Natural killer cell (primary cell): ENCODE data around the gene MSI2. TPM values are rescaled to one million over a fixed set of nuclear protein-coding genes. Genes with fewer than 3 reads are reported as not detected.

Experiments
- ATAC-seq, 3 donors: fragments of 150-1000 bp in 2 of 3; fragments of 200-7000 bp in 1 of 3; cut with Tn5 transposase; 1 replicate in 1 of 3; 2 replicates in 2 of 3; pipeline ENCODE4 v1.10.0; 2021; ENCODE audit warnings: mild to moderate bottlenecking in 2 of 3, moderate library complexity in 2 of 3
- DNase-seq, 2 donors: peaks; one replicate each; pipeline versions ENCODE4 v3.0.0 to v3.0.0-alpha.2; 2013 to 2021; ENCODE audit warnings: mixed read lengths in 1 of 2
- H3K27ac ChIP-seq: one replicate; pipeline ENCODE4 v1.5.1; 2013; ENCODE audit warnings: mild to moderate bottlenecking, low read length
- H3K27me3 ChIP-seq: one replicate; pipeline ENCODE4 v1.6.1; 2013; ENCODE audit warnings: low read length; ENCODE audit not compliant: control insufficient read depth, insufficient read depth
- H3K36me3 ChIP-seq: one replicate; pipeline ENCODE4 v1.6.1; 2013; ENCODE audit warnings: low read length; ENCODE audit not compliant: control insufficient read depth, insufficient read depth
- H3K4me1 ChIP-seq: one replicate; pipeline ENCODE4 v1.6.1; 2013; ENCODE audit warnings: low read length; ENCODE audit not compliant: control insufficient read depth, insufficient read depth
- H3K4me3 ChIP-seq: one replicate; pipeline ENCODE4 v1.5.1; 2013; ENCODE audit warnings: low read length
- H3K9me3 ChIP-seq: one replicate; pipeline ENCODE4 v1.6.1; 2013; ENCODE audit warnings: low read length; ENCODE audit not compliant: control insufficient read depth, insufficient read depth
- H3K27ac Mint-ChIP-seq, 2 donors: one replicate each; pipeline ENCODE4 v1.8.0; 2022; ENCODE audit warnings: mild to moderate bottlenecking in 2 of 2, mixed read lengths in 2 of 2, moderate library complexity in 1 of 2
- H3K27me3 Mint-ChIP-seq, 2 donors: one replicate each; pipeline ENCODE4 v1.8.0; 2022; ENCODE audit warnings: low read depth in 2 of 2, mixed read lengths in 2 of 2
- H3K36me3 Mint-ChIP-seq: one replicate; pipeline ENCODE4 v1.8.0; 2022; ENCODE audit warnings: mixed read lengths
- H3K4me1 Mint-ChIP-seq, 2 donors: one replicate each; pipeline ENCODE4 v1.8.0; 2022; ENCODE audit warnings: mixed read lengths in 2 of 2
- H3K4me3 Mint-ChIP-seq: one replicate; pipeline ENCODE4 v1.8.0; 2022; ENCODE audit warnings: mild to moderate bottlenecking, moderate library complexity, mixed read lengths
- H3K9me3 Mint-ChIP-seq, 2 donors: one replicate each; pipeline ENCODE4 v1.8.0; 2022; ENCODE audit warnings: mixed read lengths in 2 of 2
- CTCF ChIP-seq: fragments of 200-600 bp; IDR thresholded peaks from one replicate; pipeline ENCODE4 v1.8.0; 2022; ENCODE audit warnings: antibody characterized with exemption
- WGBS: methylation state at CpG from one replicate; pipeline ENCODE4 v1.1.7; 2013; ENCODE audit warnings: missing lambda C conversion rate; ENCODE audit not compliant: insufficient coverage; 5-methylcytosine and 5-hydroxymethylcytosine counted together
- intact Hi-C: fragments of 100-400 bp; cut with micrococcal nuclease; formaldehyde crosslinking; loops from one replicate; pipeline ENCODE4 v1.14.2; 2022
- total RNA-seq, 4 donors: library from RNA; stranded (reverse); fragments of 120-200 nt in 1 of 4; gene quantifications; one replicate each; pipeline versions ENCODE4 v1.2.3 to v1.2.4, GENCODE V29; 2013 to 2022

The MSI2 gene
- total RNA-seq, 3 donors from 2014 or later (not counting 1 experiment from before 2014, with no cell fraction given), result 95.5 to 145 (median 96.8) TPM

DNA sequence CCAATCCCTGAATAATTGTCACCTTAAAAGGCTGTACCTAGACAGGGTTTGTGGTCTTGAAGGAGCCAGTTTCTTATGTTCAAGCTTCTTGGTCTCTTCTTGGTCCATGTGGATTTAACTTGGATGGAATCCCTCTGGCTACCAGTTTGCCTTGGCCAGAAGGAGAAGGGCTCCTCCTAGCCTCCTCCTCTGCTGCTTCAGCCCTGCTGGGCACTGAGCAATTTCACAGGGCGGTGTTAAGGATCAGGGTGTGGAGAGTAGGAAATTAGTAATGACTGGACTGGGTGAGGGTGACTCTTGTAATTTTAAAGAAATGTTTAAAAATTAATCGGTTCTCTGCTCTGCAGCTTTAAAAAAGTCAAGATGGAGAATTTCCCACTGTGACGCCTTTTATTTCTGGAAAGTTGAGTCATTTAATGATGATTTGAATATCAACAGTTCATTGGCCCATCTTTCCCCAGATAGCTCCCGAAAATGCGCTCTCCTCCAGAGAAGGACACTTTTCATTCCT is 96.4 kb downstream of the MSI2 start:
- ATAC-seq, result no peak
- DNase-seq, result no peak
- Mint-ChIP-seq H3K4me1 (peaks cover 48 to 69% of the 10 kb centered on the region in 2 donors), H3K4me3 (no peak overlapping the region), H3K9me3 (no peaks in the 10 kb centered on the region), H3K27ac (no peak overlapping the region), H3K36me3 (peaks cover 3% of the 10 kb centered on the region), H3K27me3 (no peaks in the 10 kb centered on the region)
- intact Hi-C loops, result no loop called here
- Histone ChIP-seq H3K4me1 (peaks cover 30% of the 10 kb centered on the region), H3K27ac (no peak overlapping the region), H3K9me3 (no peaks in the 10 kb centered on the region), H3K27me3 (no peaks in the 10 kb centered on the region), H3K4me3 (no peak overlapping the region), H3K36me3 (peaks cover 13% of the 10 kb centered on the region)
- 94% methylated on average over 5 of the region's 5 CpGs for WGBS
- TF ChIP-seq CTCF, result no peak

DNA sequence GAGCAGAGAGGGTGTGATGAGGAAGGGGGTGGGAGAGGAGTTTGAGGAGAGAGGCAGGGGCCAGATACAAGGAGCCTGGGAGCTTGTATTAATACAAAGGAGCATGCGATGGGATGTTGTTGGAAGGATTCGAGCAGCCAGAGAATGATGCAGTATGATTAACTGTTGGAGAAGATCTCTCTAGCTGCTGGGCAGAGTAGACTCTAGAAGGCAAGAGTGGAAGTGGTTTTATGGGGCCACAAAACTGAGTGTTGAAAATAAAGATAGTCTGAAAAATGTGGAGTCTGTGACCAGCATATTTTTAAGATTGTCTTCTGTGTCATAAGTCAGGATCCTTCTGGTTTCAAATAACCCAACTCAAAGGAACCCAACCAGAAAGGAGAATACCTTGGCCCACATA is 98.3 kb downstream of the MSI2 start:
- Histone ChIP-seq H3K4me1 (peaks cover 33% of the 10 kb centered on the region), H3K27ac (no peak overlapping the region), H3K27me3 (no peaks in the 10 kb centered on the region), H3K9me3 (no peaks in the 10 kb centered on the region), H3K4me3 (no peak overlapping the region), H3K36me3 (no peaks in the 10 kb centered on the region)
- DNase-seq, result peak in 1 of 2 donors; percentile 8
- H3K4me1 Mint-ChIP-seq, result peaks cover 57 to 68% of the 10 kb centered on the region in 2 donors
- 60% methylated on average over 2 of the region's 2 CpGs for WGBS
- H3K4me3 Mint-ChIP-seq, result no peak overlapping the region
- ATAC-seq, result peak in 2 of 3 donors; percentile 42 to 67
- TF ChIP-seq CTCF, result no peak
- H3K27ac Mint-ChIP-seq, result peak overlapping the region in 1 of 2 donors; percentile 1
- H3K27me3 Mint-ChIP-seq, result no peaks in the 10 kb centered on the region
- intact Hi-C loops, result no loop called here
- H3K9me3 Mint-ChIP-seq, result no peaks in the 10 kb centered on the region
- H3K36me3 Mint-ChIP-seq, result no peaks in the 10 kb centered on the region

DNA sequence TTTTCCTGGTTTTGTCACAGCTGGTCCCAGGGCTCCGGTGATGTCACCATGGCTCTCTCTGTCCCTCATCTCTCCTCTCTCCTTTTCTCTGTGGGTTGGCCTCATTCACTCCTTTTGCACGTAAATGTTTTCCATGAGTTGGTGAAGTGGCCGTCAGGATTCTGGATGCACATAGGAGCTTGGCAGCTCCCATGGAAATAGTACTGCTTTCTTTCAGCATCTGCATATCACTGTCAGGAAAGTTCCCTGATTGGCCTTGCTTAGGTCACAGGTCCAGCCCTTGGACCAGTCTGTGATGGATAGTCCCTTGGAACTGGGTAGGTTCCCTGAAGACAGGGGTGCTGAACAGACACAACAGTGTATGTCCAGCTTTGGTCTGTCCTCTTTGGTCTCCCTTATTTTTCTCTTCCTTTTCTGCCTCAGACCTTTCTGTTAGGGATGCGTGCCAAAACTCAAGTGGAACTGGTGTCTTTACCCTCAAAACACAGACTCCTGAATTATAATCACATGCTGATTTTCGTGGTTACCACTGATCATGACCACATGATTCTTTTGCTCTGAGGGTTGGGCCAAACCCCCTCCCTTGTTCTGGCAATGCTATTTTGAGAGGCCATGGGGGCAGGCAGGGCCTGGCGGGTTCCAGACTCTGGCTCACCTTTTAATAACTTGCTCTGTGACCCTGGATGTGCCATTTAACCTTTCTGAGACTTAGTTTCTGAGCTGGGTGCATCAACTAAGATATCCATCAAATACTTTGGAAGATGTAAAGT is 99.0 kb downstream of the MSI2 start:
- no peaks in the 10 kb centered on the region for H3K9me3 Mint-ChIP-seq
- TF ChIP-seq CTCF, result no peak
- H3K4me3 Mint-ChIP-seq, result no peak overlapping the region
- Histone ChIP-seq H3K9me3 (no peaks in the 10 kb centered on the region), H3K4me1 (peaks cover 33% of the 10 kb centered on the region), H3K4me3 (no peak overlapping the region), H3K27me3 (no peaks in the 10 kb centered on the region), H3K36me3 (no peaks in the 10 kb centered on the region), H3K27ac (no peak overlapping the region)
- intact Hi-C loops, result no loop called here
- peak overlapping the region in 1 of 2 donors; percentile 1 for H3K27ac Mint-ChIP-seq
- WGBS, result 76% methylated on average over 6 of the region's 6 CpGs
- H3K36me3 Mint-ChIP-seq, result no peaks in the 10 kb centered on the region
- DNase-seq (no peak), ATAC-seq (no peak)
- peaks cover 57 to 68% of the 10 kb centered on the region in 2 donors for H3K4me1 Mint-ChIP-seq
- H3K27me3 Mint-ChIP-seq, result no peaks in the 10 kb centered on the region
